PC-9 (cell line): ENCODE measurements around the gene EZR. TPM values are rescaled to one million over a fixed set of nuclear protein-coding genes. Genes with fewer than 3 reads are reported as not detected.

ENCODE experiments used
- BruUV-seq: library from RNA; stranded (reverse); fragments of 400-500 nt; replicated peaks from 2 replicates; lab custom pipeline; 2021; lab: Mats Ljungman, UMichigan
- CTCF ChIA-PET: fragments of 300-600 bp; sonication (Branson Sonifier 250); formaldehyde crosslinking; loops from one replicate; lab custom pipeline; 2022; ENCODE audit warnings: antibody characterized with exemption; lab: Charles Lee
- POLR2A ChIA-PET: fragments of 300-600 bp; sonication (Branson Sonifier 250); formaldehyde crosslinking; loops from one replicate; lab custom pipeline; 2022; ENCODE audit warnings: antibody characterized with exemption; ENCODE audit not compliant: unreplicated experiment; lab: Charles Lee
- DNase-seq, 2 experiments: peaks; one replicate each; pipeline versions ENCODE4 v3.0.0 to v3.0.0-alpha.2; 2015 to 2022; ENCODE audit warnings: mixed read lengths in 1 of 2
- H2AFZ ChIP-seq: fragments of 200-600 bp; sonication (generic); 2 replicates; pipeline ENCODE4 v1.8.1; 2017; ENCODE audit warnings: antibody characterized with exemption
- H3F3A ChIP-seq: fragments of 200-600 bp; sonication (generic); 2 replicates; pipeline ENCODE4 v1.8.1; 2017; ENCODE audit warnings: antibody characterized with exemption, mild to moderate bottlenecking, low read depth; ENCODE audit not compliant: insufficient read depth
- H3K27ac ChIP-seq: fragments of 200-600 bp; sonication (generic); 2 replicates; pipeline ENCODE4 v1.6.1; 2016; ENCODE audit warnings: mixed run types
- H3K27me3 ChIP-seq: fragments of 200-600 bp; sonication (generic); 2 replicates; pipeline ENCODE4 v1.6.1; 2016; ENCODE audit warnings: low read depth, mixed run types; ENCODE audit not compliant: insufficient read depth
- H3K36me3 ChIP-seq: fragments of 200-600 bp; sonication (generic); 2 replicates; pipeline ENCODE4 v1.6.1; 2016; ENCODE audit warnings: low read depth, mixed run types
- H3K4me1 ChIP-seq: fragments of 200-600 bp; sonication (generic); replicated peaks from 2 replicates; pipeline ENCODE4 v1.6.1; 2016; ENCODE audit warnings: mixed run types; ENCODE audit not compliant: insufficient read depth
- H3K4me2 ChIP-seq: fragments of 200-600 bp; sonication (generic); 2 replicates; pipeline ENCODE4 v1.6.1; 2017; ENCODE audit warnings: mixed run types
- H3K4me3 ChIP-seq: fragments of 200-600 bp; sonication (generic); 2 replicates; pipeline ENCODE4 v1.6.1; 2016; ENCODE audit warnings: mixed run types
- H3K79me2 ChIP-seq: fragments of 200-600 bp; sonication (generic); 2 replicates; pipeline ENCODE4 v1.6.1; 2017; ENCODE audit warnings: low read depth, mixed run types
- H3K9me2 ChIP-seq: fragments of 200-600 bp; sonication (generic); 2 replicates; pipeline ENCODE4 v1.8.1; 2017; ENCODE audit warnings: mild to moderate bottlenecking; ENCODE audit not compliant: insufficient read depth
- H3K9me3 ChIP-seq: fragments of 200-600 bp; sonication (generic); 2 replicates; pipeline ENCODE4 v1.8.1; 2016; ENCODE audit warnings: low read depth; ENCODE audit not compliant: insufficient read depth
- H4K20me1 ChIP-seq: fragments of 200-600 bp; sonication (generic); 2 replicates; pipeline ENCODE4 v1.8.1; 2017; ENCODE audit not compliant: insufficient read depth
- CTCF ChIP-seq: fragments of 200-600 bp; sonication (generic); conservative IDR thresholded peaks from 2 replicates; pipeline ENCODE4 v1.6.1; 2017; ENCODE audit warnings: mixed run types, antibody characterized with exemption, mild to moderate bottlenecking, moderate library complexity
- EZH2 ChIP-seq: fragments of 200-600 bp; sonication (generic); IDR thresholded peaks from 2 replicates; pipeline ENCODE4 v1.8.0; 2017; ENCODE audit warnings: antibody characterized with exemption, low read depth
- intact Hi-C: fragments of 100-400 bp; cut with micrococcal nuclease; formaldehyde crosslinking; loops from one replicate; pipeline ENCODE4 v1.10.0; 2022; ENCODE audit not compliant: unreplicated experiment
- total RNA-seq: library from RNA; stranded (reverse); gene quantifications from 2 replicates; pipeline ENCODE4 v1.2.3, GENCODE V29; 2021

The EZR gene
- total RNA-seq, 1 experiment from 2014 or later: 240 TPM

DNA sequence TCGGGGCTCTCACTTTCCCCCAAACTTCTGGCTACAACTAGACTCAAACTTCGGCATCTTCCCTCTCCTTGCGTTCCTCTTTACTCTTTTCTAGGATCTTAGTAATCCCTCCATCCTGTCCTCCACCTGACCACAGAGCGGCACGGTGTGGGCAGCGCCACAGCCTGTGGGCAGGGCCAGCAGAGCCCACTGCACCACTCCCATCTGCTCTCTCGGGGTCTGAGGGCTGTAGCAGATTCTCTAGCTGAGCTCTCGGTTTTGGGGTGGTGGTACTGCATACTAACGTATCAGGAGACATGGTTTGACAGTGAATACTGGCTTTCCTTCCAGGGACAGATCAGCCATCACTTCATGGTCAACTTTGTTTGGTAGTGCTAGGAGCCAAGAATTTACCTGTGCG is 57.4 kb downstream of the EZR start:
- H3K4me2 ChIP-seq: no peak overlapping the region
- H3K79me2 ChIP-seq: 0 out of 2 replicates have a peak, but pooled peaks cover 10% of the 10 kb centered on the region
- H3K27ac ChIP-seq: peak overlapping the region; percentile 86
- no peaks in the 10 kb centered on the region for H3K9me3 ChIP-seq
- DNase-seq: no peak
- TF ChIP-seq EZH2 (no peak), CTCF (no peak)
- H3K4me3 ChIP-seq: no peak overlapping the region
- H4K20me1 ChIP-seq: no peaks in the 10 kb centered on the region
- intact Hi-C loops: loop anchor here (10.0 kb wide), 1 partner anchor 57 kb away; no protein-coding TSS in a partner anchor
- BruUV-seq: no TSS peak
- POLR2A ChIA-PET: no interaction called here
- no peak overlapping the region for H2AFZ ChIP-seq
- peaks cover 19% of the 10 kb centered on the region for H3K36me3 ChIP-seq
- H3F3A ChIP-seq: peaks cover 64% of the 10 kb centered on the region
- CTCF ChIA-PET: no interaction called here
- no peaks in the 10 kb centered on the region for H3K27me3 ChIP-seq
- no peaks in the 10 kb centered on the region for H3K9me2 ChIP-seq
- peaks cover 12% of the 10 kb centered on the region for H3K4me1 ChIP-seq

DNA sequence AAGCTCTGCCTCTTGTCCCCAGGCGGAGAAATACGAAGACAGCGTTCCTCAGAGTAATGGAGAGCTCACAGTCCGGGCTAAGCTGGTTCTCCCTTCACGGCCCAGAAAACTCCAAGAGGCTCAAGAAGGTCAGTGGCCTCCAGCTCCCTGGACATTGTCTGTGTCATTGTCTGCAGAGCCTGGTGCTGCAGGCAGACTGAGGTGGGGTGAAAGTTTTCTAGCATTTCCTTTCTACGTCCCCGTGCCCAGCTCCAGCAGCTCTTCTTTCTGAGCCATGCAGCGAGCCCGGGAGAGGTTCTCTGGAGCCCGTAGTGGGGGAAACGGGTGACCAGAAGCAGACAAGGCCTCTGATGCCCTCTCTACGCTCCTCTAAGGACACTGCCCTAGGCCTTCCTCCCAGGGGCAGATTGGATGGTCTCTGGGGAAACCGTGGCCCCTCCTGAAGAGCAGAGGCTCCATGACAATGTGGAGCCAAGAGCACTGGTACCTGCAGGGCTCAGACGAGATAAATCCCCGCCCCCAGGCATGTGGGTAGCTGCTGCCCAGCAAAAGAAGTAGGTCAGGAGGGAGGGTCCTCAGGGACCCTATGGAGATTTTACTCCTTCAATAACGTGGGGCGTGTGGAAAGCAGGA is 58.4 kb downstream of the EZR start:
- H4K20me1 ChIP-seq: no peaks in the 10 kb centered on the region
- DNase-seq: peak in 1 of 2 experiments; percentile 58
- H3K9me2 ChIP-seq: no peaks in the 10 kb centered on the region
- TF ChIP-seq CTCF (no peak), EZH2 (no peak)
- no peak overlapping the region for H3K4me3 ChIP-seq
- peaks cover 54% of the 10 kb centered on the region for H3F3A ChIP-seq
- no TSS peak for BruUV-seq
- H3K27ac ChIP-seq: peak overlapping the region; percentile 45
- no peaks in the 10 kb centered on the region for H3K9me3 ChIP-seq
- no peaks in the 10 kb centered on the region for H3K27me3 ChIP-seq
- peaks cover 12% of the 10 kb centered on the region for H3K4me1 ChIP-seq
- H2AFZ ChIP-seq: no peak overlapping the region
- H3K36me3 ChIP-seq: peaks cover 9% of the 10 kb centered on the region
- intact Hi-C loops: loop anchor here (10.0 kb wide), 1 partner anchor 56 kb away; no protein-coding TSS in a partner anchor
- H3K79me2 ChIP-seq: 0 out of 2 replicates have a peak, but pooled peaks cover 1% of the 10 kb centered on the region
- CTCF ChIA-PET: no interaction called here
- H3K4me2 ChIP-seq: no peak overlapping the region
- POLR2A ChIA-PET: interaction anchor here (0.7 kb wide), 1 partner anchor 49 kb away, joined by 4 read pairs; no protein-coding TSS in a partner anchor

GRCh38 chr6:158759966-158760617 is 59.1 kb downstream of the EZR start:
- POLR2A ChIA-PET: interaction anchor here (0.7 kb wide), 1 partner anchor 49 kb away, joined by 4 read pairs; no protein-coding TSS in a partner anchor
- no peak overlapping the region for H3K4me2 ChIP-seq
- no peaks in the 10 kb centered on the region for H4K20me1 ChIP-seq
- no peaks in the 10 kb centered on the region for H3K79me2 ChIP-seq
- H3K9me2 ChIP-seq: no peaks in the 10 kb centered on the region
- no TSS peak for BruUV-seq
- H3K4me3 ChIP-seq: no peak overlapping the region
- DNase-seq: no peak
- intact Hi-C loops: loop anchor here (10.0 kb wide), 1 partner anchor 55 kb away; no protein-coding TSS in a partner anchor
- H3K27me3 ChIP-seq: no peaks in the 10 kb centered on the region
- CTCF ChIA-PET: no interaction called here
- H3K36me3 ChIP-seq: peaks cover 4% of the 10 kb centered on the region; the same call in 1 of the 2 replicates
- peak overlapping the region; percentile 45 for H3K27ac ChIP-seq
- H3K4me1 ChIP-seq: peaks cover 12% of the 10 kb centered on the region
- no peak overlapping the region for H2AFZ ChIP-seq
- no peaks in the 10 kb centered on the region for H3K9me3 ChIP-seq
- H3F3A ChIP-seq: peaks cover 48% of the 10 kb centered on the region
- no peak for TF ChIP-seq CTCF
- TF ChIP-seq EZH2: no peak
